ENCODE measurements around the gene SOCS7. TPM values are rescaled to one million over a fixed set of nuclear protein-coding genes. Genes with fewer than 3 reads are reported as not detected.

The SOCS7 gene
- total RNA-seq, 1 experiment from 2014 or later = 83.6 TPM

GRCh38 chr17:38444151-38444550, 92.5 kb downstream of the SOCS7 start:
- BruUV-seq (replicated peaks) = no TSS peak
- CTCF ChIA-PET = interaction anchor here (0.7 to 1.6 kb wide), 9 partner anchors 11 to 945 kb away, joined by 3 to 8 read pairs (median 4); no protein-coding TSS in a partner anchor
- intact Hi-C loops (cut with micrococcal nuclease; ENCODE audit: unreplicated experiment) = loop anchor here (1.0 to 5.0 kb wide), 4 partner anchors 21 to 223 kb away; no protein-coding TSS in a partner anchor
- TF ChIP-seq, protein P1, sequence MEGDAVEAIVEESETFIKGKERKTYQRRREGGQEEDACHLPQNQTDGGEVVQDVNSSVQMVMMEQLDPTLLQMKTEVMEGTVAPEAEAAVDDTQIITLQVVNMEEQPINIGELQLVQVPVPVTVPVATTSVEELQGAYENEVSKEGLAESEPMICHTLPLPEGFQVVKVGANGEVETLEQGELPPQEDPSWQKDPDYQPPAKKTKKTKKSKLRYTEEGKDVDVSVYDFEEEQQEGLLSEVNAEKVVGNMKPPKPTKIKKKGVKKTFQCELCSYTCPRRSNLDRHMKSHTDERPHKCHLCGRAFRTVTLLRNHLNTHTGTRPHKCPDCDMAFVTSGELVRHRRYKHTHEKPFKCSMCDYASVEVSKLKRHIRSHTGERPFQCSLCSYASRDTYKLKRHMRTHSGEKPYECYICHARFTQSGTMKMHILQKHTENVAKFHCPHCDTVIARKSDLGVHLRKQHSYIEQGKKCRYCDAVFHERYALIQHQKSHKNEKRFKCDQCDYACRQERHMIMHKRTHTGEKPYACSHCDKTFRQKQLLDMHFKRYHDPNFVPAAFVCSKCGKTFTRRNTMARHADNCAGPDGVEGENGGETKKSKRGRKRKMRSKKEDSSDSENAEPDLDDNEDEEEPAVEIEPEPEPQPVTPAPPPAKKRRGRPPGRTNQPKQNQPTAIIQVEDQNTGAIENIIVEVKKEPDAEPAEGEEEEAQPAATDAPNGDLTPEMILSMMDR (IDR thresholded peaks at IDR 0.05; ENCODE audit: unreplicated experiment) = peak; percentile 100
- H3K27me3 Mint-ChIP-seq (ENCODE audit: unreplicated experiment) = peaks cover 30% of the 10 kb centered on the region
- peaks cover 36% of the 10 kb centered on the region for H3K4me1 Mint-ChIP-seq (ENCODE audit: low read depth, unreplicated experiment)
- DNase-seq = peak; percentile 96
- H3K9me3 Mint-ChIP-seq (ENCODE audit: low read depth, unreplicated experiment) = no peaks in the 10 kb centered on the region
- peak overlapping the region; percentile 1 for H3K4me3 Mint-ChIP-seq (ENCODE audit: low read depth, unreplicated experiment)
- H3K36me3 Mint-ChIP-seq (ENCODE audit: insufficient read depth, unreplicated experiment) = no peaks in the 10 kb centered on the region
- no peak overlapping the region for H3K27ac Mint-ChIP-seq (ENCODE audit: unreplicated experiment)

DNA sequence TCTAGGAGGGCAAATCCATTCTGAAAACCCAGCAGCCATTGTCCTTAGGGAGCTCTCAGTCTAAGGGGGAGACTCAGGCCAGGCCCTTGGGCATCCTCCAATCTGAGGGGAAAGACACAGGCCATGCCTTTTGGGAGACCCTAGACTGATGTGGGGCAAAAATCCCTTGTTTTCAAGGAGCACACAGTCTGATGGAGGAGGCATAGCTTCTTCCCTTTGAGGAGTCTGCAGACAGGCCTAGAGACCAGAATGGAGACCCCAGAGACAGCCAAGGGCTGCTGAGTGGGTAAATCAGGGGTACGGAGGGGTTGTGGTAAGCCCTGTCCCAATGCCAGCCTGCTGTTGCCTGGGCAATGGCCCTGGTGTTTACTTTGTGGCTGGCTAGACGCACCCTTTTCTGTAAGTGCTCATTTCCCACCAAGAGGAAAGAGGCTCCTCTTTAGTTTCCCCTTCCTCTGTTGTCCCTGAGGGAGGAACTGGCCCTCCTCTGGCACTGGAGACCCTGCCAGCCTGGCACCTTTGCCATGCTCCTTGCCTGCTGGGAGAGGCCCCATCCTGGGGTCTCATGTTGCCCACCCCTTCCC, 96.0 kb downstream of the SOCS7 start:
- peak; percentile 76 for DNase-seq
- peaks cover 66% of the 10 kb centered on the region for H3K4me1 Mint-ChIP-seq (ENCODE audit: low read depth, unreplicated experiment)
- intact Hi-C loops (cut with micrococcal nuclease; ENCODE audit: unreplicated experiment) = no loop called here

DNA sequence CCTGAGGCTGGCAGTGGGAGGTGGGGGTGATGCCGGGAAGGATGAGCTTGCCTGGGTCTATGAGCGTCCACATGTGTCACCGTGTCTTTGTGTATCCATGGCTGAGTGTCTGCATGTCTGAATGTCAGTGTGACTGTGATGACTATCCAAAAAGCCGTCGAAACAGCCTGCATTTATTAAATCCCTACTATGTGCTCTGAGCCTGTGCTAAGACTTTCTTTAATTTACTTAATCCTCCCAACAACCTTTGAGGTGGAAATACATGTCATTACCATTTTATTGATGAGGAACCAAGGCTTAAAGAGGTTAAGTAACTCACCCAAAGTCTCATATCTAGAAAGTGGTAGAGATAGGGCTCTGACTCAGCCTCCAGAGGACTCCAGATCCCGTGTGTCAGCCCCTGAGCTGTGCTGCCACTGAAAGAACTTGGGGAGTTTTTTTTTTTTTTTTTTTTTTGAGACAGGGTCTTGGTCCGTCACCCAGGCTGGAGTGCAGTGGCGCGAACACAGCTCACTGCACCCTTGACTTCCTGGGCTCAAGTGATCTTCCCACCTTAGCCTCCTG, 96.6 kb downstream of the SOCS7 start:
- intact Hi-C loops (cut with micrococcal nuclease; ENCODE audit: unreplicated experiment) = no loop called here
- TF ChIP-seq, protein P1 (IDR thresholded peaks at IDR 0.05; ENCODE audit: unreplicated experiment) = no peak
- Mint-ChIP-seq H3K4me1 (ENCODE audit: low read depth, unreplicated experiment) (peaks cover 69% of the 10 kb centered on the region), H3K27ac (ENCODE audit: unreplicated experiment) (peak overlapping the region; percentile 11), H3K4me3 (ENCODE audit: low read depth, unreplicated experiment) (no peak overlapping the region), H3K9me3 (ENCODE audit: low read depth, unreplicated experiment) (no peaks in the 10 kb centered on the region), H3K27me3 (ENCODE audit: unreplicated experiment) (peaks cover 30% of the 10 kb centered on the region), H3K36me3 (ENCODE audit: insufficient read depth, unreplicated experiment) (peaks cover 37% of the 10 kb centered on the region)
- CTCF ChIA-PET = interaction anchor here (0.5 to 1.3 kb wide), 7 partner anchors 10 to 134 kb away, joined by 3 to 6 read pairs (median 3); no protein-coding TSS in a partner anchor
- no TSS peak for BruUV-seq (replicated peaks)
- DNase-seq = no peak

More for the DNA sequence above, 96.0 kb downstream of the SOCS7 start:
- no peaks in the 10 kb centered on the region for H3K9me3 Mint-ChIP-seq (ENCODE audit: low read depth, unreplicated experiment)
- no TSS peak for BruUV-seq (replicated peaks)
- H3K4me3 Mint-ChIP-seq (ENCODE audit: low read depth, unreplicated experiment) = no peak overlapping the region
- H3K36me3 Mint-ChIP-seq (ENCODE audit: insufficient read depth, unreplicated experiment) = peaks cover 30% of the 10 kb centered on the region
- peaks cover 30% of the 10 kb centered on the region for H3K27me3 Mint-ChIP-seq (ENCODE audit: unreplicated experiment)
- TF ChIP-seq, protein P1 (IDR thresholded peaks at IDR 0.05; ENCODE audit: unreplicated experiment) = peak; percentile 37
- CTCF ChIA-PET = interaction anchor here (0.6 to 0.9 kb wide), 4 partner anchors 45 to 216 kb away, joined by 3 read pairs; no protein-coding TSS in a partner anchor
- H3K27ac Mint-ChIP-seq (ENCODE audit: unreplicated experiment) = peak overlapping the region; percentile 11

GRCh38 chr17:38449364-38449763, 97.7 kb downstream of the SOCS7 start:
- TF ChIP-seq, protein P1 (IDR thresholded peaks at IDR 0.05; ENCODE audit: unreplicated experiment) = no peak
- peaks cover 68% of the 10 kb centered on the region for H3K4me1 Mint-ChIP-seq (ENCODE audit: low read depth, unreplicated experiment)
- CTCF ChIA-PET = interaction anchor here (0.6 to 3.3 kb wide), 5 partner anchors 9 to 278 kb away, joined by 3 to 11 read pairs (median 4); no protein-coding TSS in a partner anchor
- peak overlapping the region; percentile 0 for H3K4me3 Mint-ChIP-seq (ENCODE audit: low read depth, unreplicated experiment)
- BruUV-seq (replicated peaks) = no TSS peak
- H3K36me3 Mint-ChIP-seq (ENCODE audit: insufficient read depth, unreplicated experiment) = peaks cover 45% of the 10 kb centered on the region
- H3K27ac Mint-ChIP-seq (ENCODE audit: unreplicated experiment) = peak overlapping the region; percentile 8
- peak; percentile 71 for DNase-seq
- intact Hi-C loops (cut with micrococcal nuclease; ENCODE audit: unreplicated experiment) = no loop called here
- no peaks in the 10 kb centered on the region for H3K9me3 Mint-ChIP-seq (ENCODE audit: low read depth, unreplicated experiment)
- peaks cover 36% of the 10 kb centered on the region for H3K27me3 Mint-ChIP-seq (ENCODE audit: unreplicated experiment)

All from Calu3 (cell line).